A549 (cell line): Measurements from ENCODE around the gene PNMA8B. TPM values are rescaled to one million over a fixed set of nuclear protein-coding genes. Genes with fewer than 3 reads are reported as not detected.

Source experiments
- ATAC-seq, 2 experiments: fragments of 200-7000 bp in 1 of 2; fragments of >200 bp in 1 of 2; cut with Nextera tagmentation in 1 of 2; cut with Tn5 transposase in 1 of 2; 3 replicates each; pipeline versions ENCODE4 v1.8.0 to v1.9.1; 2018 to 2020; ENCODE audit warnings: mild to moderate bottlenecking in 1 of 2, moderate library complexity in 1 of 2
- CTCF ChIA-PET: fragments of 300-600 bp; sonication (Branson Sonifier 250); formaldehyde crosslinking; extraction: SDS; loops from one replicate; lab custom pipeline; 2021; ENCODE audit warnings: antibody characterized with exemption, inconsistent platforms; lab: Yijun Ruan, JAX
- POLR2A ChIA-PET: fragments of 350-600 bp; formaldehyde crosslinking; extraction: SDS; loops from one replicate; lab custom pipeline; 2021; ENCODE audit warnings: antibody characterized with exemption, inconsistent platforms; lab: Yijun Ruan, JAX
- DNase-seq, 2 experiments: peaks; one replicate each; pipeline versions ENCODE4 v3.0.0 to v3.0.0-alpha.2; 2011 to 2016; ENCODE audit warnings: low read depth in 1 of 2, low spot score in 1 of 2
- FAIRE-seq: peaks from 2 replicates; lab custom pipeline; 2011; peaks lifted over from hg19 to GRCh38; lab: Jason Lieb, UNC
- H3K27ac ChIP-seq, 2 experiments: fragments of >200 bp; sonication (Bioruptor Twin); formaldehyde crosslinking; 3 replicates each; pipeline ENCODE4 v1.5.1; 2016 to 2017
- H3K4me1 ChIP-seq: fragments of >200 bp; sonication (Bioruptor Twin); formaldehyde crosslinking; 3 replicates; pipeline ENCODE4 v1.6.1; 2016
- H3K4me2 ChIP-seq: fragments of >200 bp; sonication (Bioruptor Twin); formaldehyde crosslinking; 3 replicates; pipeline ENCODE4 v1.6.1; 2016
- H3K4me3 ChIP-seq: fragments of >200 bp; sonication (Bioruptor Twin); formaldehyde crosslinking; 3 replicates; pipeline ENCODE4 v1.5.1; 2016
- H3K9me3 ChIP-seq: fragments of >200 bp; sonication (Bioruptor Twin); formaldehyde crosslinking; 3 replicates; pipeline ENCODE4 v1.6.1; 2016
- BCL3 ChIP-seq: fragments of >200 bp; sonication (Bioruptor Twin); formaldehyde crosslinking; IDR thresholded peaks from 3 replicates; pipeline ENCODE4 v1.6.1; 2016
- CBX2 ChIP-seq: fragments of 200-600 bp; sonication (generic); IDR thresholded peaks from 2 replicates; pipeline ENCODE4 v1.6.1; 2016; ENCODE audit warnings: low read depth, mild to moderate bottlenecking, borderline replicate concordance
- CBX8 ChIP-seq: fragments of 200-600 bp; sonication (generic); IDR thresholded peaks from 2 replicates; pipeline ENCODE4 v1.6.1; 2016
- CTCF ChIP-seq: fragments of >200 bp; sonication (Bioruptor Twin); formaldehyde crosslinking; IDR thresholded peaks from 3 replicates; pipeline ENCODE4 v1.5.1; 2016
- EP300 ChIP-seq, 2 experiments: fragments of >200 bp; sonication (Bioruptor Twin); formaldehyde crosslinking; IDR thresholded peaks; 2 replicates in 1 of 2; 3 replicates in 1 of 2; pipeline ENCODE4 v1.6.1; 2016 to 2017
- FOXS1 ChIP-seq: fragments of 250-450 bp; sonication (Bioruptor Pico); IDR thresholded peaks from 2 replicates; pipeline ENCODE4 v1.5.0; 2020; ENCODE audit warnings: mild to moderate bottlenecking, moderate library complexity
- GATA3 ChIP-seq: IDR thresholded peaks from 2 replicates; pipeline ENCODE4 v1.6.1; 2012; ENCODE audit warnings: borderline replicate concordance
- HDAC2 ChIP-seq: fragments of 200-600 bp; sonication (generic); IDR thresholded peaks from 2 replicates; pipeline ENCODE4 v1.6.1; 2016
- KDM1A ChIP-seq: fragments of 200-600 bp; sonication (generic); IDR thresholded peaks from 2 replicates; pipeline ENCODE4 v1.6.1; 2016; ENCODE audit warnings: low read depth, mild to moderate bottlenecking
- KDM5A ChIP-seq: fragments of 200-600 bp; sonication (generic); IDR thresholded peaks from 2 replicates; pipeline ENCODE4 v1.6.1; 2016; ENCODE audit warnings: antibody characterized with exemption, mild to moderate bottlenecking
- MAZ ChIP-seq: fragments of 150-350 bp; IDR thresholded peaks from 2 replicates; pipeline ENCODE4 v1.6.1; 2014; ENCODE audit warnings: antibody characterized with exemption, low read depth, low read length, borderline replicate concordance
- NPAS2 ChIP-seq: fragments of 250-450 bp; sonication (Bioruptor Pico); IDR thresholded peaks from 2 replicates; pipeline ENCODE4 v1.8.0; 2022; ENCODE audit warnings: mild to moderate bottlenecking, moderate library complexity, borderline replicate concordance
- PHF8 ChIP-seq: fragments of 200-600 bp; sonication (generic); IDR thresholded peaks from 2 replicates; pipeline ENCODE4 v1.6.1; 2016; ENCODE audit warnings: low read depth, mild to moderate bottlenecking, antibody characterized with exemption, moderate library complexity, borderline replicate concordance
- POLR2AphosphoS2 ChIP-seq: conservative IDR thresholded peaks from 2 replicates; pipeline ENCODE4 v1.6.1; 2012; ENCODE audit warnings: low read length, improper control_type of control experiment, inconsistent platforms
- RAD21 ChIP-seq, 2 experiments: fragments of >200 bp in 1 of 2; sonication (Bioruptor Twin) in 1 of 2; formaldehyde crosslinking in 1 of 2; IDR thresholded peaks in 1 of 2; conservative IDR thresholded peaks in 1 of 2; 2 replicates in 1 of 2; 3 replicates in 1 of 2; pipeline ENCODE4 v1.6.1; 2012 to 2018; ENCODE audit warnings: inconsistent platforms in 1 of 2
- SMC3 ChIP-seq: fragments of >200 bp; sonication (Bioruptor Twin); formaldehyde crosslinking; IDR thresholded peaks from 3 replicates; pipeline ENCODE4 v1.6.1; 2018; ENCODE audit warnings: inconsistent platforms
- SREBF2 ChIP-seq: fragments of 450-650 bp; IDR thresholded peaks from 2 replicates; pipeline ENCODE4 v1.6.1; 2014; ENCODE audit warnings: mild to moderate bottlenecking, moderate library complexity
- USF2 ChIP-seq: fragments of 450-650 bp; IDR thresholded peaks from 2 replicates; pipeline ENCODE4 v1.6.1; 2014; ENCODE audit warnings: antibody characterized with exemption
- ZC3H11A ChIP-seq: fragments of 450-650 bp; IDR thresholded peaks from 2 replicates; pipeline ENCODE4 v1.6.1; 2014; ENCODE audit warnings: antibody characterized with exemption, mild to moderate bottlenecking
- ZFP36 ChIP-seq: fragments of 450-650 bp; IDR thresholded peaks from 2 replicates; pipeline ENCODE4 v1.6.1; 2014; ENCODE audit warnings: borderline replicate concordance; ENCODE audit not compliant: partially characterized antibody
- WGBS: methylation state at CpG from one replicate; pipeline ENCODE4 v1.1.6; 2017; ENCODE audit errors: missing lambda C conversion rate; 5-methylcytosine and 5-hydroxymethylcytosine counted together
- polyA plus RNA-seq, 4 experiments: library from polyadenylated mRNA; depleted of rRNA in 3 of 4; stranded (reverse); fragments of >200 nt; fragmentation: RNase III in 1 of 4; extraction: RNeasy Plus Mini Kit Qiagen cat#74134 plus additional on column Dnase treatment in 1 of 4; gene quantifications; 2 replicates in 3 of 4; 3 replicates in 1 of 4; pipeline ENCODE4 v1.2.3, GENCODE V29; 2011 to 2017

The PNMA8B gene
- polyA plus RNA-seq, 2 of the 4 experiments (the other 2 are of a cell fraction) = not detected

DNA sequence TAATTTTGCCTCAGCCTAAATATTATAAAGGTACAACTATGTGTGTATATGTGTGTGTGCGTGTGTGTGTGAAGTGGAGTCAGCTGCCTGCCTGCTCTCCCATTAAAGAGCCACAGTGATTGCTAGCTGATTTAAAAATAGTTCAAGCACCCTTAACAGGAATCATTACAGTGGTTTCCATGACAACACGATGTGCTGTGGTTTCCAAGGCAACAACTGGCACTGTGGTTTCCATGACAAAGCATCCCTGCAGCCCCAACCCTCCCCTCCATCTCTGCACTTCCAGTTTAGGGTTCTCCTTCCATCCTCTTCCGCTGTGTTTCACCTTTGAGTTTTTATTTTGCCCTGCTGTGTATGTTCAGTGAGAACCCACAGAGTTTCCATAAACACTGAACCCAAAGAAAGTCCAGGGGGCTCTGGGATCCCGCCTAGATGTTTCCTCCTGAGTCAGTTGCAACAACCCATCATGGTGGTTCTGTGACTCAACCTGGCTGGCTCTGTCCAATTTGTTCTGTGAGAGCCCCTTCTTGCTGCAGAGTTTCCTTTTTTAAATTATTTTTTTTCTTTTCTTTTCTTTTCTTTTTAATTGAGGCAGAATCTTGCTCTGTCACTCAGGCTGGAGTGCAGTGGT is 17.2 kb downstream of the PNMA8B start:
- TF ChIP-seq SREBF2 (no peak), PHF8 (no peak), ZC3H11A (no peak), CBX8 (no peak), POLR2AphosphoS2 (no peak), HDAC2 (no peak), KDM1A (no peak), NPAS2 (CRISPR knock-in tag) (no peak), GATA3 (no peak), SMC3 (no peak), MAZ (no peak)
- ATAC-seq = peak; percentile 33 to 56; a peak in 3 of 6 replicates
- 60% methylated on average over 4 of the region's 4 CpGs for WGBS
- ChIA-PET CTCF (interaction anchor here (0.7 to 17.0 kb wide), 8 partner anchors 9 to 194 kb away, joined by 3 to 358 read pairs (median 6); no protein-coding TSS in a partner anchor), POLR2A (no interaction called here)
- H3K4me3 ChIP-seq = no peak overlapping the region
- DNase-seq = peak in 1 of 2 experiments; percentile 61
- H3K4me1 ChIP-seq = 0 out of 3 replicates have a peak, but pooled peaks cover 2% of the 10 kb centered on the region
- H3K9me3 ChIP-seq = no peaks in the 10 kb centered on the region
- H3K27ac ChIP-seq = no peak overlapping the region
- no peak for FAIRE-seq
- H3K4me2 ChIP-seq = no peak overlapping the region

DNA sequence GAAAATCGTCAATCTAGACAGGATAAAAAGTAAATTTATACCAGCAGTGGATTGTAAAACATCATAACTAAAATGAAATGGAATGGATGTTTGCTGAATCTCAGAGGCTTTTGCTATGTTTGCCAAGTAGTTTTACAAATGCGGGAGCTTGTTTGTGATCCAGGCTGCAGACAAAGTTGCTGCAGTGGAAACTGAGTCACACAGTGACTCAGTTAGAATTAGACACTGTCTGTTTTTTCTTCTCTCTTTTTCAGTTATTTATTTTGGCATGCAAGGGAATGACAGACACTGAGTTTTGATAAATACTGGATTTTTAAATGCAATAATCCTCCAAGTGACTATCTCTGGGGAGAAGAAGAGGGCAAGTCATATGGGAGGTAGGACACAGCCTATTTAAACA is 19.7 kb downstream of the PNMA8B start:
- WGBS = 24% methylated on average over 2 of the region's 2 CpGs
- no peak for DNase-seq
- H3K9me3 ChIP-seq = no peaks in the 10 kb centered on the region

DNA sequence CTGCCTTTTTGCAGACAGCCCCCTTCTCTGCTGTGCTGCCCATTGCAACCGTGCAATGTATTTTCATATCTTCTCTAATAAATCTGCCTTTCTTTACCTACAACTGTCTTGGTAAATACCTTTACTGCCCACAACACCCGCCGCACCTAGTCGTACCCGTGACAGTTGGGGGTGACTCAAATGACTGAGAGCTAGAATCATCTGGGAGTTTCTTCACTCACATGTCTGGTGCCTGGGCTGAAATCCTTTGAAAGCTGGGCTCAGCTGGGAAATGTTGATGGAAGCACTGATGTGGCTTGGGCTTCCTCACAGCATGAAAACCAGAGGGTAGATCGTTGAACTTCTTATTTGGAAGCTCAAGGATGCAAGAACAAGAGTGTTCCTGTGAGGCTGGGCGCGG is 21.5 kb downstream of the PNMA8B start:
- Histone ChIP-seq H3K4me3 (no peak overlapping the region), H3K4me2 (no peak overlapping the region), H3K4me1 (peaks cover 7% of the 10 kb centered on the region; the same call in 1 of the 3 replicates), H3K27ac (no peak overlapping the region), H3K9me3 (no peaks in the 10 kb centered on the region)
- ATAC-seq (no peak), FAIRE-seq (no peak), DNase-seq (no peak)
- ChIA-PET POLR2A (no interaction called here), CTCF (interaction anchor here (0.6 to 17.0 kb wide), 10 partner anchors 9 to 395 kb away, joined by 3 to 358 read pairs (median 5); partner anchors contain the start of gene PPP5C)
- WGBS = 78% methylated on average over 8 of the region's 8 CpGs
- TF ChIP-seq ZFP36 (no peak), HDAC2 (no peak), FOXS1 (CRISPR knock-in tag) (no peak), BCL3 (no peak), CTCF (no peak), RAD21 (conservative IDR thresholded peaks at IDR 0.05 in 1 of 2, IDR thresholded peaks at IDR 0.05 in 1 of 2) (no peak), MAZ (no peak), EP300 (IDR thresholded peaks at IDR 0.05) (no peak), CBX2 (no peak), KDM5A (no peak)

More for the DNA sequence above, 19.7 kb downstream of the PNMA8B start:
- Histone ChIP-seq H3K4me3 (no peak overlapping the region), H3K27ac (no peak overlapping the region), H3K4me1 (peaks cover 7% of the 10 kb centered on the region; the same call in 1 of the 3 replicates)
- POLR2A ChIA-PET = no interaction called here
- CTCF ChIA-PET = interaction anchor here (0.6 to 17.0 kb wide), 6 partner anchors 9 to 399 kb away, joined by 3 to 358 read pairs (median 4); no protein-coding TSS in a partner anchor
- FAIRE-seq (no peak), ATAC-seq (no peak)
- TF ChIP-seq FOXS1 (CRISPR knock-in tag) = no peak
- no peak for TF ChIP-seq USF2
- no peak for TF ChIP-seq ZFP36
- TF ChIP-seq, all 56 proteins: peak for 0
- H3K4me2 ChIP-seq = peak overlapping the region; percentile 4; the same call in 1 of the 3 replicates
